Heart left ventricle (tissue), 13 donors: ENCODE results near the gene ASXL3.

Experiments used
- CTCF ChIP-seq, 12 donors: fragments of 200-600 bp; sonication (generic) in 4 of 12; IDR thresholded peaks; one replicate each; pipeline versions ENCODE4 v1.5.0 to v1.8.0; 2018 to 2022; ENCODE audit warnings: antibody characterized with exemption in 12 of 12, mild to moderate bottlenecking in 5 of 12
- POLR2A ChIP-seq, 2 donors: fragments of 450-650 bp; IDR thresholded peaks; one replicate each; pipeline ENCODE4 v1.6.1; 2017; ENCODE audit warnings: antibody characterized with exemption in 2 of 2, mild to moderate bottlenecking in 2 of 2, moderate library complexity in 2 of 2
- donor health status: ischemic (EF 13 %, LVEDD 7.1; RV severe dilation, severe dysfunction).
- donor health status: DM: no; HTN: yes; CAD: no.
- donor health status: DM: no; HTN: no; CAD: no.
- donor health status: ischemic (EF 25% LVEDD 6.9; RV normal size, moderate dysfunction).
- donor health status: ischemic (EF 25% LVEDD 5.7; RV mildly dilated, moderate dysfunction).
- donor health status: ischemic (EF 35%, LVEDD 5.7; RV mildly dilated, moderate dysfunction).
- donor health status: nonischemic (EF 11% LVEDD 7.7; RV severe dilation, severe dysfunction).
- donor health status: DM: yes; HTN: yes; CAD: no.
- donor health status: PGD.
- donor health status: ischemic (EF 29% LVEDD 5.4; RV normal size, mild dysfunction).
- donor health status: nonischemic (EF 23%, LVEDD 6.1; RV moderate dilation, normal function).

- no peak for TF ChIP-seq CTCF (IDR thresholded peaks at IDR 0.05)
- TF ChIP-seq POLR2A (IDR thresholded peaks at IDR 0.05) = no peak
Observed at GRCh38 chr18:33700513-33700976, 122.5 kb downstream of the ASXL3 start.
